ENCODE data around the gene SHTN1. TPM values are rescaled to one million over a fixed set of nuclear protein-coding genes. Genes with fewer than 3 reads are reported as not detected.

Gene SHTN1, protein sequence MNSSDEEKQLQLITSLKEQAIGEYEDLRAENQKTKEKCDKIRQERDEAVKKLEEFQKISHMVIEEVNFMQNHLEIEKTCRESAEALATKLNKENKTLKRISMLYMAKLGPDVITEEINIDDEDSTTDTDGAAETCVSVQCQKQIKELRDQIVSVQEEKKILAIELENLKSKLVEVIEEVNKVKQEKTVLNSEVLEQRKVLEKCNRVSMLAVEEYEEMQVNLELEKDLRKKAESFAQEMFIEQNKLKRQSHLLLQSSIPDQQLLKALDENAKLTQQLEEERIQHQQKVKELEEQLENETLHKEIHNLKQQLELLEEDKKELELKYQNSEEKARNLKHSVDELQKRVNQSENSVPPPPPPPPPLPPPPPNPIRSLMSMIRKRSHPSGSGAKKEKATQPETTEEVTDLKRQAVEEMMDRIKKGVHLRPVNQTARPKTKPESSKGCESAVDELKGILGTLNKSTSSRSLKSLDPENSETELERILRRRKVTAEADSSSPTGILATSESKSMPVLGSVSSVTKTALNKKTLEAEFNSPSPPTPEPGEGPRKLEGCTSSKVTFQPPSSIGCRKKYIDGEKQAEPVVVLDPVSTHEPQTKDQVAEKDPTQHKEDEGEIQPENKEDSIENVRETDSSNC
- 23.7 and 26.1 TPM in 2 replicates for total RNA-seq
- long read RNA-seq, full-length matches to known transcripts, result 12 of 35 reads
- long read RNA-seq, partial matches to known transcripts, result 12 of 35 reads
- long read RNA-seq, other reads (novel, unspliced or antisense), result 11 of 35 reads

DNA sequence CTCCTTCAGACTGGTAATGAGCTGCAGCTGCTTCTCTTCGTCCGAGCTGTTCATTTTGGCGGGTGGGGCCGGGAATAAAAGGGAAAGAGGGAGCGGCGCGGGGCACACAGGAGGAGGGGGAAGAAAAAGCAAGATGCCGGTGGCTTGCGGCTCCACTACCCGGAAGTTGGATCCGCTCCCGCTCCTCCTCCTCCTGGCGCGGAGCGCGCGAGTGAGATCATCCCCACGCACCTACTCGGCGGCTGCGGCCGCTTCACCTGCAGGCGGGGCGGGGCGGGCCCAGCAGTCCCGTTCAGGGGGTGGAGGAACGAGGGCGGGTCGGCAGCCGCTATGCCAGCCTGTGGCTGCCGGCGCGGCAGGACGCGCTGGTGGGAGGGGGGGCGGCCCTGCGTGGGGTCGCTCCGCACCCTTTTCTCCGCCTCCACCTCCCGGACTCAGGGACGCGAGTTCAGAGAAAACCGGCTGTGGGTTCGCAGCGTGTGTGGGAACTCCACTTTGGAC, at the start of gene SHTN1:
Gene SHTN1, minus strand, starts transcription at position 162 of the 501 bp plus-strand sequence. Its CDS starts 108 bp downstream, at position 54.
- peak within 1 kb of the TSS; percentile 89 for H3K27ac Mint-ChIP-seq (ENCODE audit: unreplicated experiment)
- DNase-seq (ENCODE audit: extremely low spot score, unreplicated experiment), result peak; percentile 87
- no peaks in the 10 kb centered on the region for H3K9me3 Mint-ChIP-seq (ENCODE audit: unreplicated experiment)
- H3K27me3 Mint-ChIP-seq (ENCODE audit: unreplicated experiment), result no peaks in the 10 kb centered on the region
- peak within 1 kb of the TSS; percentile 90 for H3K4me3 Mint-ChIP-seq (ENCODE audit: unreplicated experiment)
- TF ChIP-seq, protein P1, sequence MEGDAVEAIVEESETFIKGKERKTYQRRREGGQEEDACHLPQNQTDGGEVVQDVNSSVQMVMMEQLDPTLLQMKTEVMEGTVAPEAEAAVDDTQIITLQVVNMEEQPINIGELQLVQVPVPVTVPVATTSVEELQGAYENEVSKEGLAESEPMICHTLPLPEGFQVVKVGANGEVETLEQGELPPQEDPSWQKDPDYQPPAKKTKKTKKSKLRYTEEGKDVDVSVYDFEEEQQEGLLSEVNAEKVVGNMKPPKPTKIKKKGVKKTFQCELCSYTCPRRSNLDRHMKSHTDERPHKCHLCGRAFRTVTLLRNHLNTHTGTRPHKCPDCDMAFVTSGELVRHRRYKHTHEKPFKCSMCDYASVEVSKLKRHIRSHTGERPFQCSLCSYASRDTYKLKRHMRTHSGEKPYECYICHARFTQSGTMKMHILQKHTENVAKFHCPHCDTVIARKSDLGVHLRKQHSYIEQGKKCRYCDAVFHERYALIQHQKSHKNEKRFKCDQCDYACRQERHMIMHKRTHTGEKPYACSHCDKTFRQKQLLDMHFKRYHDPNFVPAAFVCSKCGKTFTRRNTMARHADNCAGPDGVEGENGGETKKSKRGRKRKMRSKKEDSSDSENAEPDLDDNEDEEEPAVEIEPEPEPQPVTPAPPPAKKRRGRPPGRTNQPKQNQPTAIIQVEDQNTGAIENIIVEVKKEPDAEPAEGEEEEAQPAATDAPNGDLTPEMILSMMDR (IDR thresholded peaks at IDR 0.05), result no peak
- peaks cover 20% of the 10 kb centered on the region for H3K4me1 Mint-ChIP-seq (ENCODE audit: unreplicated experiment)
- no peaks in the 10 kb centered on the region for H3K36me3 Mint-ChIP-seq (ENCODE audit: unreplicated experiment)

DNA sequence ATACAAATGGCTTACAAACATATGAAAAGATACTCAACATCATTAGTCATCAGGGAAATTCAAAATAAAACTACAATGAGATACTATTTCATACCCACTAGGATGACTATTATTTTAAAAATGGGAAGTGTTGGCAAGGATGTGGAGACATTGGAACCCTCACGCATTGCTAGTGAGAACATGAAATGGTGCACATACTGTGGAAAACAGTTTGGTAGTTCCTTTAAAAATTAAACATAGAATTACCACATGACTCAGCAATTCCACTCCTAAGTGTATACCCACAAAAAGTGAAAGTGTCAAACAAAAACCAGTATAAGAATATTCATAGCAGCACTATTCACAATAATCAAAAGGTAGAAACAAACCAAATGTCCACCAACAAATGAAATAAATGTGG, 48.5 kb upstream of the SHTN1 start:
- Mint-ChIP-seq H3K4me1 (ENCODE audit: unreplicated experiment) (no peaks in the 10 kb centered on the region), H3K27me3 (ENCODE audit: unreplicated experiment) (peaks cover 8% of the 10 kb centered on the region), H3K36me3 (ENCODE audit: unreplicated experiment) (no peaks in the 10 kb centered on the region), H3K27ac (ENCODE audit: unreplicated experiment) (no peak overlapping the region), H3K9me3 (ENCODE audit: unreplicated experiment) (peaks cover 10% of the 10 kb centered on the region), H3K4me3 (ENCODE audit: unreplicated experiment) (no peak overlapping the region)
- no peak for DNase-seq (ENCODE audit: extremely low spot score, unreplicated experiment)
- TF ChIP-seq, protein P1 (IDR thresholded peaks at IDR 0.05), result no peak

DNA sequence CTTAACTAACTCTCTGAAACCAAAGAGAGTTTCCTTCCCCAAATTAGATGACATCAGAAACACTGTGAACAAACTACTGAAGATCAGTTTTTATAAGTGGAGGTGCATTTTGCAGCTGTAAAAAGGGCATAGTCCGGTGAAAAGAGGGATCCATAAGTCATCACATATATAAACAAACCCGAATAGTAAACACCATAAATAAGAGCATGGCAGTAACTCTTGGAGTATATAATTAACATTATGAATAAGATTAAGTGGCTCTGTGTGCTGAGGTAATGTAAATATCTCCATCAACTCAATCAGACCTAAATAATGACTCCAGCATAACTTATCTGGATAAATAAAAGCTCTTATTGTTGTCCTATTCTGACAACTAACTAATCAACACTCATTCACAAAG, 43.0 kb upstream of the SHTN1 start:
- H3K4me1 Mint-ChIP-seq (ENCODE audit: unreplicated experiment), result no peaks in the 10 kb centered on the region

DNA sequence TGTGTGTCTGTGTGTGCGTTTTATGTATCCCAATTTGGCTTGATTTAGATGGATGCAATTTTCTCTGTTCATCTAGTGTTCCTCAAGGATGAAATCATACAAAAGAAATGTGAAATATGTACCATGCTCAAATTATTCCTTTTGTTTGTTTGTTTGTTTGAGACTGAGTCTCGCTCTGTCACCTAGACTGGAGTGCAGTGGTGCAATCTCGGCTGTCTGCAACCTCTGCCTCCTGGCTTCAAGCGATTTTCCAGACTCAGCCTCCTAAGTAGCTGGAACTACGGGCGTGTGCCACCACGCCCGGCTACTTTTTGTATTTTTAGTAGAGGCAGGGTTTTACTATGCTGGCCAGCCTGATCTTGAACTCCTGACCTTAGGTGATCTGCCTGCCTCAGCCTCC, 11.3 kb upstream of the SHTN1 start:
- no peaks in the 10 kb centered on the region for H3K4me1 Mint-ChIP-seq (ENCODE audit: unreplicated experiment)
- H3K9me3 Mint-ChIP-seq (ENCODE audit: unreplicated experiment), result no peaks in the 10 kb centered on the region

More for the DNA sequence above, 43.0 kb upstream of the SHTN1 start:
- Mint-ChIP-seq H3K36me3 (ENCODE audit: unreplicated experiment) (no peaks in the 10 kb centered on the region), H3K4me3 (ENCODE audit: unreplicated experiment) (no peak overlapping the region), H3K27me3 (ENCODE audit: unreplicated experiment) (peaks cover 4% of the 10 kb centered on the region), H3K9me3 (ENCODE audit: unreplicated experiment) (peaks cover 12% of the 10 kb centered on the region), H3K27ac (ENCODE audit: unreplicated experiment) (no peak overlapping the region)
- TF ChIP-seq, protein P1 (IDR thresholded peaks at IDR 0.05), result no peak
- no peak for DNase-seq (ENCODE audit: extremely low spot score, unreplicated experiment)

More for the DNA sequence above, 11.3 kb upstream of the SHTN1 start:
- Mint-ChIP-seq H3K27ac (ENCODE audit: unreplicated experiment) (no peak overlapping the region), H3K36me3 (ENCODE audit: unreplicated experiment) (no peaks in the 10 kb centered on the region), H3K27me3 (ENCODE audit: unreplicated experiment) (no peaks in the 10 kb centered on the region), H3K4me3 (ENCODE audit: unreplicated experiment) (no peak overlapping the region)
- TF ChIP-seq, protein P1 (IDR thresholded peaks at IDR 0.05), result no peak
- DNase-seq (ENCODE audit: extremely low spot score, unreplicated experiment), result no peak

All from osteocyte (in vitro differentiated cells).